ENCODE measurements around the gene ELL3.

ELL3 gene

GRCh38 chr15:43795997-43796396 is 19.2 kb upstream of the ELL3 start:
- no peak for TF ChIP-seq ZNF274 (IDR thresholded peaks at IDR 0.05; ENCODE audit: low read depth, low read length)
- no peak overlapping the region for H3K4me3 ChIP-seq (ENCODE audit: low read length)

- no peak overlapping the region for H3K4me3 ChIP-seq (ENCODE audit: low read length)
- TF ChIP-seq ZNF274 (IDR thresholded peaks at IDR 0.05; ENCODE audit: low read depth, low read length), result no peak
These were observed 18.4 kb upstream of the ELL3 start for GRCh38 chr15:43795197-43795596.

GRCh38 chr15:43794269-43795037 is 17.7 kb upstream of the ELL3 start:
- TF ChIP-seq ZNF274 (IDR thresholded peaks at IDR 0.05; ENCODE audit: low read depth, low read length), result no peak
- no peak overlapping the region for H3K4me3 ChIP-seq (ENCODE audit: low read length)

- peak overlapping the region; percentile 86; the same call in 1 of the 2 replicates for H3K4me3 ChIP-seq (ENCODE audit: low read length)
- no peak for TF ChIP-seq ZNF274 (IDR thresholded peaks at IDR 0.05; ENCODE audit: low read depth, low read length)
These were observed 16.9 kb upstream of the ELL3 start for GRCh38 chr15:43793647-43794046.

GRCh38 chr15:43792761-43793476 is 16.2 kb upstream of the ELL3 start:
- TF ChIP-seq ZNF274 (IDR thresholded peaks at IDR 0.05; ENCODE audit: low read depth, low read length), result no peak
- H3K4me3 ChIP-seq (ENCODE audit: low read length), result peak overlapping the region; percentile 86

- no peak for TF ChIP-seq ZNF274 (IDR thresholded peaks at IDR 0.05; ENCODE audit: low read depth, low read length)
- H3K4me3 ChIP-seq (ENCODE audit: low read length), result peak within 1 kb of the TSS; percentile 86
These were observed 15.4 kb upstream of the ELL3 start, which contains the start of gene SERF2 for GRCh38 chr15:43791993-43792760. SERF2 (plus strand) TSS chr15:43792320; CDS start chr15:43792377, 57 bp downstream.

DNA sequence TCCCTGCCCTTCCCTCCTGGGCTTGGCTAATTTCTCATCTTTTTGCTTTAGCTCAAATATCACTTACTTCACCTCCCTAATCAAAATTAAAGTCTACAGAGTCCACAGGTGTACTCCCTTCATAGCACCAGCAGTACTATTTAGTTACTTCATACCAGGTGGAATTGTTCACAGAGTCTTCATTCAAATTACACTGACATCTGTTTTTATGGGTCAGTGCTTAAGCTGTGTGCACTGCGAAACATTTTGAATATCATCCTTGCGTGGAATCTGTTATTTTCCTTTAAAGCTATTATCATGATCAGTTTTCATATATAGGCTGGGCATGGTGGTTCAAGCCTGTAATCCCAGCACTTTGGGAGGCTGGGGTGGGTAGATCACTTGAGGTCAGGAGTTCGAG is 12.6 kb upstream of the ELL3 start:
- no peak overlapping the region for H3K4me3 ChIP-seq (ENCODE audit: low read length)

DNA sequence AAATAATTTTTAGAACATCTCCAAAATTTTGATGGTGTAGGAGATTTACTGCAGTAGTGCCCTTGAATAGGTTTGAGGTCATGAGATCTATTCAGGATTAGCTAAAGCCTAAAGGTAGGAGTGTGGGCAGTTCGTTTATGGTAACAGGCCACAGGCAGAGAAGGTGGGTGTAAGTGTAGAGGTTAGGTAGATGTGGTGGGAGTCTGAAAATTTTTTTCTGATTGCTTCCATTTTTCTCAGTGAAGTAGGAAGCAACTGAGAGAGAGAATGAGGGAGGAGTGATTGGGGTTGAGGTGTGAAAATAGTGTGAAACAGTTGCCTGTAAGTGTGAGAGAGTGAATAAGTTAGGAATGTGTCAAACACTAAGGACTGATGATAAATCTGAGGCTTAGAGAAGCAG is 2.2 kb upstream of the ELL3 start:
- no peak for TF ChIP-seq ZNF274 (IDR thresholded peaks at IDR 0.05; ENCODE audit: low read depth, low read length)
- no peak overlapping the region for H3K4me3 ChIP-seq (ENCODE audit: low read length)

More for the DNA sequence above, 12.6 kb upstream of the ELL3 start:
- no peak for TF ChIP-seq ZNF274 (IDR thresholded peaks at IDR 0.05; ENCODE audit: low read depth, low read length)

DNA sequence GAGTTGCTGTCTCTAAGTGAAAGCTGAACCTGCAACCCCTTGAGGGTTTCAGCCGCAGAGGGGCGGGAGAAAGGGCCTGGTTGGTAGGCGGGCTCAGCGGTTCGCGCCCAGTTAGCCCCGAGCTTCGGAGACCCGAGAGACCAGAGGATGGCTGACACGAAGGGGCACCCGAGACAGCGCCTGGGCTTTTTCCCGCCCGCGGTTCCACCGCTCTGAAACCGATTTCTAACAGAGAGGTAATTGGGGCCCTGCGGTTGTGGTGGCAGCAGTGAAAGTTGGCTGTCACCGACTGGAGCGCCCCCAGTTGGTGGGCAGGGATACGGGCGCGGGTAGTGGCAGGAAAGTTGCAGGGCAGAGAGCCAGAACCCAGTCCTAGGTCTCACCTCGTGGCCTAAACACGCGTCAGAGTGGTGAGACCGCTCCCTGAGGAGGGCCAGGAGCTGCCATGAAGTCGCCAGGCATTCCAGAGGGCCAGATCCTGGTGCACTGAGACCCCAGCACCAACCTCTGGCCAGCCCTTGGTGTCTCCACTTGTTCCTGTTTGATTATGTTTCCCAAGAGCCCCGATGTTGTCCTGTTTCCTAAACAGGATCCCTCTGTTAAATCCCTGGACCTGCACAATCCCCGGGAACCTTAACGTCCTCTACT is 625 bp upstream of the ELL3 start:
- H3K4me3 ChIP-seq (ENCODE audit: low read length), result peak overlapping the region; percentile 57; the same call in 1 of the 2 replicates
- TF ChIP-seq ZNF274 (IDR thresholded peaks at IDR 0.05; ENCODE audit: low read depth, low read length), result no peak

GRCh38 chr15:43776101-43776717 is 557 bp downstream of the ELL3 start:
- no peak for TF ChIP-seq ZNF274 (IDR thresholded peaks at IDR 0.05; ENCODE audit: low read depth, low read length)
- peak overlapping the region; percentile 57; the same call in 1 of the 2 replicates for H3K4me3 ChIP-seq (ENCODE audit: low read length)

GRCh38 chr15:43775411-43775965 is 1.3 kb downstream of the ELL3 start:
- H3K4me3 ChIP-seq (ENCODE audit: low read length), result peak overlapping the region; percentile 20; the same call in 1 of the 2 replicates
- TF ChIP-seq ZNF274 (IDR thresholded peaks at IDR 0.05; ENCODE audit: low read depth, low read length), result no peak

DNA sequence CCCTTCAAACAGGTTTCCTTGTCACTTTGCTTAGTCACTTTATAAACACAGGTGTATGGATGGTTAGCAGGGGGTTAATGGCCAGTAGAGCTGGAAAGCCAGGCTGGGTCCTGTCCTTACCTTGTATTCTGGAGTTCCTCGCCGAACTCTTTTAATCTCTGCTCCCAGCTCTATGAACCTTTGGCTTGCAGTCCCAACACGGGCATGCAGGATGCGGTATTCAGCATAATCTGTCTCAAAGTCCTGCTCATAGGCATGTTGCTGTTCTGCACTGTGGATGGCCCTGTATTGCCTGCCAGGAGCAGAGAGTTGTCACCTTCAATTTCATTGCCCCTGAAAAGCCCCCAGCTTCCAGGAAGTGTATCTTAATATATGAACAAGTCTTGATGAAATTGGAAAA is 2.7 kb downstream of the ELL3 start:
- no peak overlapping the region for H3K4me3 ChIP-seq (ENCODE audit: low read length)
- no peak for TF ChIP-seq ZNF274 (IDR thresholded peaks at IDR 0.05; ENCODE audit: low read depth, low read length)

DNA sequence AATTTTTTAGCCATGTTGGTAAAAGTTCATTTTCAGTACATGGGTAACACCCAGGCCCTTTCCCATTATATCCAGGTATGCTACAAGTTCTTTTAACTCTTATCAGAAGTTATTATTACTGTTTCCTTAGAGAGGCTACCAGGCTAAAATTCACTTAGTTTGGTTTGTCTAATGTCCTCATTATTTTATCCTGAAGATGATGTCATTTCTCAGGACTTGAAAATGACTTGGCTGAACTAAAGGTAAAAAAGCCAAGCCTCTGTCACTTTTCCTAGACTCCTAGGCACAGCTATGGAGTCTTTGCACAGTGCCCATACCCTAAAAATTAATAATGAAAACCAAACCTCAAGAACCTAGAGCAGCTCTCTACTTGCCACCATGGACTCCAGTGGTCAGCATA is 4.1 kb downstream of the ELL3 start:
- TF ChIP-seq ZNF274 (IDR thresholded peaks at IDR 0.05; ENCODE audit: low read depth, low read length), result no peak
- H3K4me3 ChIP-seq (ENCODE audit: low read length), result no peak overlapping the region

Data from GM08714 (cell line).